GM23248 (cell line): ENCODE data around the gene MDK.

Experiments used
- EZH2 ChIP-seq: fragments of 200-600 bp; sonication (generic); IDR thresholded peaks from 2 replicates; pipeline ENCODE4 v1.6.1; 2018; ENCODE audit warnings: antibody characterized with exemption, mild to moderate bottlenecking; ENCODE audit not compliant: insufficient read depth, poor library complexity, severe bottlenecking
- EZH2phosphoT487 ChIP-seq: fragments of 200-600 bp; sonication (generic); IDR thresholded peaks from 2 replicates; pipeline ENCODE4 v1.6.1; 2018; ENCODE audit warnings: antibody characterized with exemption, moderate library complexity, mild to moderate bottlenecking, low read depth; ENCODE audit not compliant: insufficient read depth

DNA sequence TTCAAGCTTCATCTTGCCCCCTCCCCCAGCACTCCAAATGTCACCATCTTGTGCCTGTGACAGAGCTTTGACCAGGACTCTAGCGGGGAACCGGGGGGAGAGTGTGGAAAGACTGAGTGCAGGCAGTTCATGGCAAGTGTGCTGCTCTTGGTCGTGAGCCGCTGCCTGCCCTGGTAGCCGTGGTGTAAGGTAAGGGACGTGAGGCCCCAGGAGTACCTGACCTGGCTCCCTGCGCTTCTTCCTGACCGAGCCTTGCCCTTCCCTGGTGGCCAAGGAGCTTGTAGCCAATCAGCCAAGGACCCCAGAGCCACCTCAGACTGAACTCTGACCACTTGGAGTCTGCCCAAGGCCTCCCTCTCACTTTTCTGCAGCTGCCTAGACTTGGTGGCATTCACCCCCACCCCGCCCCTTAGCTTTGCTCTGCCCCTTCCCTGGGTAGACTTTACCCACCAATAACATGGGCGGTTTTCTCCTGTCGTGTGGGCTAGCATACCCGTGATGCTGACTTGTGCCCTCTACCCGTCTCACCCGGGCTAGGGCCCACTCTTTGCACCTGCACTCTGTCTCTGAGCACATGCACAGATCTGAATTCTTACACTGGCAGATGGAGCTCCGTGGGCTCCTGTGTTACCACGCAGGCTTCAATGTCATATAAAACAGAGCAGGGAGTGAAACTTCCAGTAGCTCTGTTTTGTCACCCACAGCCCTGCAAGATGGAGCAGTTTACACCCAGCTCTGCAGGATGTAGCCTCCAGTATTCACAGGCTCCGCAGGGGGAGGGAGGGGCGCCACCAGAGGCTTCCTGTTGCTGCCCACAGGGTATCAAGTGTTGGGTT, 32.7 kb upstream of the MDK start:
- TF ChIP-seq EZH2phosphoT487 (no peak), EZH2 (no peak)
